MM.1S (cell line): ENCODE data around the gene G6PD.

Source experiments
- CTCF ChIP-seq: fragments of 300-600 bp; sonication (generic); IDR thresholded peaks from 2 replicates; pipeline ENCODE4 v1.5.1; 2016; ENCODE audit warnings: antibody characterized with exemption, low read length, mixed read lengths
- EZH2 ChIP-seq: fragments of 300-600 bp; sonication (generic); optimal IDR thresholded peaks from 2 replicates; pipeline ENCODE3; 2017; ENCODE audit warnings: low read depth, mild to moderate bottlenecking, antibody characterized with exemption, low read length, mixed read lengths
- EZH2phosphoT487 ChIP-seq: fragments of 300-600 bp; sonication (generic); IDR thresholded peaks from 2 replicates; pipeline ENCODE4 v1.6.1; 2018; ENCODE audit warnings: antibody characterized with exemption, low read length

GRCh38 chrX:154535892-154536291 is 10.8 kb downstream of the G6PD start:
- no peak for TF ChIP-seq CTCF
- TF ChIP-seq EZH2 = no peak
- TF ChIP-seq EZH2phosphoT487 = no peak
